Measurements from ENCODE around the gene PMPCA. TPM values are rescaled to one million over a fixed set of nuclear protein-coding genes. Genes with fewer than 3 reads are reported as not detected.
A peak's percentile ranks its signal among the peaks of the same experiment; 100 is the strongest.

Gene PMPCA
- total RNA-seq, 1 experiment from 2014 or later: 54.9 TPM

DNA sequence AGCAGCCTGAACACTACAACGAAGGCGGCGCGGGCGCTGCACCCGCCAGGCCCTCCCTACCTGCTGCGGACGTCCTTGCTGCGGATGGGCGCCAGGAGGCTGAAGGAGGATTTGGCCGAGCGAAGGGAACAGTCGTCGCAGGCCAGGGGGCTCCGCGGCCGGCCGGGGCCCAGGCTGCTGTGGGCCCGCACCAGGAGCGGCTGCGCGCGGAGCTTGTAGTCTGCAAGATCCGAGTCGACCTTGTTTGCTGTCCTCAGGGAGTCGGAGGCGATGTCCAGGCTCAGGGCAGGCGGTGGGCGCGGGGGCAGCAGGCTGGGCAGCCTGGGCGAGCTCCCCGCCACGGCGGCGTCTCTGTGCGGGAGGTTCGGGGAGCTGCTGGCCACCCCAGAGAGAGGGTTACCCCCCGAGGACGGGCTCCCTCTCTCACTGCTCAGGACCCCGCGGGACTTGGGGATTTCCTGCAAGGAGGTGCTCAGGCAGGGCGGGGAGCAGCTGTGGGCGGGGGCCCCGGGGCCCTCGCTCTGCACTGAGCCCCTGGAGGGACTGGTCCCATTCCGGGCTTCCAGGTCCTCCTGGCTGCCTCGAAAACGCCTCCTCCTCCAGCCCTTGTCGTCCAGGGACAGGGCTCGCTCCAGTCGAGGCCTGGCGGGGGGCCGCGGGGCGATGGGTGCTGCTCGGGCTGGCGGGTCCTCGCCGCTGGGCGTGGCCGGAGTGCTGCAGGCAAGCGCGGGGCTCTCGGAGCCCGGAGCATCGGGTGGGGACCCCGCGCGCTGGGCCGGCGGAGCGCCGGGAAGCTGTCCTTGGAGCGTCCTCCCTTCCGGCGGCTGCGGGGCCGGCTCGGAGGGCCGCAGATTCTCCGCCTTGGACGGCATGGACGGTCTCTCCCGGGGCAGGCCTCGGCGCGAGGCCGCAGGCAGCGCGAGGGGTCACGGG lies 28.4 kb downstream of the PMPCA start:
- H3K4me3 ChIP-seq (ENCODE audit: low read length): peak overlapping the region; percentile 87

GRCh38 chr9:136439481-136440408 lies 29.3 kb downstream of the PMPCA start, which contains the start of gene INPP5E:
Gene INPP5E (minus strand): TSS chr9:136439845. CDS start chr9:136439419, 426 bp downstream.
- H4K20me1 ChIP-seq (ENCODE audit: low read length): peaks cover 8% of the 10 kb centered on the region; the same call in 1 of the 2 replicates
- intact Hi-C loops (cut with micrococcal nuclease): no loop called here

More for the DNA sequence above, 28.4 kb downstream of the PMPCA start:
- H3K9ac ChIP-seq (ENCODE audit: low read length): peak overlapping the region; percentile 78
- peaks cover 8% of the 10 kb centered on the region; the same call in 1 of the 2 replicates for H4K20me1 ChIP-seq (ENCODE audit: low read length)
- no peaks in the 10 kb centered on the region for H3K27me3 ChIP-seq (ENCODE audit: low read length)
- no peaks in the 10 kb centered on the region for H3K9me3 ChIP-seq (ENCODE audit: low read length)
- CTCF ChIA-PET: no interaction called here
- H3K27ac ChIP-seq (ENCODE audit: low read length): no peak overlapping the region
- peak; percentile 16 for DNase-seq
- intact Hi-C loops (cut with micrococcal nuclease): no loop called here
- BruUV-seq (replicated peaks): no TSS peak
- H3K79me2 ChIP-seq (ENCODE audit: low read length): peaks cover 41% of the 10 kb centered on the region
- ATAC-seq: peak; percentile 39
- peak overlapping the region; percentile 87 for H3K4me2 ChIP-seq (ENCODE audit: low read length)
- H2AFZ ChIP-seq (ENCODE audit: low read length): peak overlapping the region; percentile 59
- H3K4me1 ChIP-seq (ENCODE audit: insufficient read depth, low read length): peaks cover 14% of the 10 kb centered on the region
- TF ChIP-seq EZH2 (IDR thresholded peaks at IDR 0.05; ENCODE audit: low read length, unreplicated experiment) (no peak), CTCF (conservative IDR thresholded peaks at IDR 0.05; ENCODE audit: low read depth, low read length) (no peak), EZH2phosphoT487 (IDR thresholded peaks at IDR 0.05; ENCODE audit: borderline replicate concordance, low read length) (no peak)
- H3F3A ChIP-seq (ENCODE audit: low read length, unreplicated experiment): no peaks in the 10 kb centered on the region
- no peaks in the 10 kb centered on the region for H3K9me2 ChIP-seq (replicated peaks; ENCODE audit: low read length)
- H3K36me3 ChIP-seq (ENCODE audit: low read depth, low read length): peaks cover 1% of the 10 kb centered on the region; the same call in 1 of the 2 replicates
- POLR2A ChIA-PET (ENCODE audit: unreplicated experiment): no interaction called here

More at GRCh38 chr9:136439481-136440408, 29.3 kb downstream of the PMPCA start, which contains the start of gene INPP5E:
- CTCF ChIA-PET: interaction anchor here (0.7 kb wide), 1 partner anchor 814 kb away, joined by 4 read pairs; no protein-coding TSS in a partner anchor
- BruUV-seq (replicated peaks): no TSS peak
- TF ChIP-seq EZH2 (IDR thresholded peaks at IDR 0.05; ENCODE audit: low read length, unreplicated experiment) (no peak), CTCF (conservative IDR thresholded peaks at IDR 0.05; ENCODE audit: low read depth, low read length) (peak; percentile 35)
- peak within 1 kb of the TSS; percentile 87 for H3K4me3 ChIP-seq (ENCODE audit: low read length)
- H3F3A ChIP-seq (ENCODE audit: low read length, unreplicated experiment): no peaks in the 10 kb centered on the region
- POLR2A ChIA-PET (ENCODE audit: unreplicated experiment): no interaction called here
- H3K4me1 ChIP-seq (ENCODE audit: insufficient read depth, low read length): peaks cover 14% of the 10 kb centered on the region
- peak; percentile 63 for DNase-seq
- H3K36me3 ChIP-seq (ENCODE audit: low read depth, low read length): peaks cover 4% of the 10 kb centered on the region; the same call in 1 of the 2 replicates
- no peaks in the 10 kb centered on the region for H3K9me2 ChIP-seq (replicated peaks; ENCODE audit: low read length)
- H3K4me2 ChIP-seq (ENCODE audit: low read length): peak within 1 kb of the TSS; percentile 87
- no peaks in the 10 kb centered on the region for H3K9me3 ChIP-seq (ENCODE audit: low read length)
- no peaks in the 10 kb centered on the region for H3K27me3 ChIP-seq (ENCODE audit: low read length)
- peaks cover 41% of the 10 kb centered on the region for H3K79me2 ChIP-seq (ENCODE audit: low read length)
- peak within 1 kb of the TSS; percentile 78 for H3K9ac ChIP-seq (ENCODE audit: low read length)
- ATAC-seq: peak; percentile 77
- peak within 1 kb of the TSS; percentile 59 for H2AFZ ChIP-seq (ENCODE audit: low read length)
- H3K27ac ChIP-seq (ENCODE audit: low read length): no peak within 1 kb of the TSS
